ENCODE measurements around the gene EEF1AKMT1.

Gene EEF1AKMT1

GRCh38 chr13:20780317-20780716 is 6.6 kb upstream of the EEF1AKMT1 start:
- no peaks in the 10 kb centered on the region for H3K27me3 ChIP-seq (ENCODE audit: control insufficient read depth, insufficient read depth, low read length)
- no peaks in the 10 kb centered on the region for H3K79me2 ChIP-seq
- H3K9ac ChIP-seq, result no peak overlapping the region
- H2AFZ ChIP-seq, result no peak overlapping the region
- H3K36me3 ChIP-seq (ENCODE audit: control insufficient read depth, insufficient read depth, low read length), result no peaks in the 10 kb centered on the region
- no peak overlapping the region for H3K27ac ChIP-seq
- no peaks in the 10 kb centered on the region for H3K4me1 ChIP-seq
- no peak overlapping the region for H3K4me2 ChIP-seq (ENCODE audit: low read length)
- H3K9me3 ChIP-seq (ENCODE audit: control insufficient read depth, low read length), result no peaks in the 10 kb centered on the region
- no peak for TF ChIP-seq CTCF (IDR thresholded peaks at IDR 0.05)
- no peak overlapping the region for H3K4me3 ChIP-seq (ENCODE audit: low read depth, low read length)

GRCh38 chr13:20779405-20779804 is 5.6 kb upstream of the EEF1AKMT1 start:
- H3K4me2 ChIP-seq (ENCODE audit: low read length), result no peak overlapping the region
- no peaks in the 10 kb centered on the region for H3K79me2 ChIP-seq
- H3K4me3 ChIP-seq (ENCODE audit: low read depth, low read length), result no peak overlapping the region
- no peaks in the 10 kb centered on the region for H3K4me1 ChIP-seq
- no peak overlapping the region for H3K9ac ChIP-seq
- no peaks in the 10 kb centered on the region for H3K9me3 ChIP-seq (ENCODE audit: control insufficient read depth, low read length)
- no peak for TF ChIP-seq CTCF (IDR thresholded peaks at IDR 0.05)
- H3K27ac ChIP-seq, result no peak overlapping the region
- no peak overlapping the region for H2AFZ ChIP-seq
- no peaks in the 10 kb centered on the region for H3K27me3 ChIP-seq (ENCODE audit: control insufficient read depth, insufficient read depth, low read length)
- H3K36me3 ChIP-seq (ENCODE audit: control insufficient read depth, insufficient read depth, low read length), result no peaks in the 10 kb centered on the region

GRCh38 chr13:20778311-20778710 is 4.5 kb upstream of the EEF1AKMT1 start:
- TF ChIP-seq CTCF (IDR thresholded peaks at IDR 0.05), result no peak
- Histone ChIP-seq H3K36me3 (ENCODE audit: control insufficient read depth, insufficient read depth, low read length) (no peaks in the 10 kb centered on the region), H3K4me2 (ENCODE audit: low read length) (no peak overlapping the region), H3K9ac (no peak overlapping the region), H3K9me3 (ENCODE audit: control insufficient read depth, low read length) (no peaks in the 10 kb centered on the region), H3K4me1 (no peaks in the 10 kb centered on the region), H2AFZ (no peak overlapping the region), H3K79me2 (no peaks in the 10 kb centered on the region), H3K27ac (no peak overlapping the region), H3K27me3 (ENCODE audit: control insufficient read depth, insufficient read depth, low read length) (no peaks in the 10 kb centered on the region), H3K4me3 (ENCODE audit: low read depth, low read length) (no peak overlapping the region)

GRCh38 chr13:20776751-20777150 is 3.0 kb upstream of the EEF1AKMT1 start:
- Histone ChIP-seq H3K27me3 (ENCODE audit: control insufficient read depth, insufficient read depth, low read length) (no peaks in the 10 kb centered on the region), H3K36me3 (ENCODE audit: control insufficient read depth, insufficient read depth, low read length) (no peaks in the 10 kb centered on the region)

More at GRCh38 chr13:20776751-20777150, 3.0 kb upstream of the EEF1AKMT1 start:
- H3K9ac ChIP-seq, result no peak overlapping the region
- H3K79me2 ChIP-seq, result peaks cover 3% of the 10 kb centered on the region
- no peaks in the 10 kb centered on the region for H3K9me3 ChIP-seq (ENCODE audit: control insufficient read depth, low read length)
- no peak overlapping the region for H3K4me2 ChIP-seq (ENCODE audit: low read length)
- no peak overlapping the region for H2AFZ ChIP-seq
- no peaks in the 10 kb centered on the region for H3K4me1 ChIP-seq
- TF ChIP-seq CTCF (IDR thresholded peaks at IDR 0.05), result no peak
- H3K27ac ChIP-seq, result no peak overlapping the region
- H3K4me3 ChIP-seq (ENCODE audit: low read depth, low read length), result no peak overlapping the region
